Measurements from ENCODE around the gene DENND4A. TPM values are rescaled to one million over a fixed set of nuclear protein-coding genes. Genes with fewer than 3 reads are reported as not detected.

DENND4A gene
- total and polyA plus RNA-seq, 11 donors: 2.7 to 26.6 (median 15.1) TPM

- ATAC-seq: no peak
- no peaks in the 10 kb centered on the region for H3K9me3 ChIP-seq
- TF ChIP-seq CTCF (IDR thresholded peaks at IDR 0.05): no peak
- TF ChIP-seq POLR2A (IDR thresholded peaks at IDR 0.05): no peak
- no peak for DNase-seq
- WGBS, 4 donors: 92 to 96% (median 94%) methylated on average over 5 of the region's 5 CpGs
- H3K27me3 ChIP-seq: no peaks in the 10 kb centered on the region
- intact Hi-C loops (cut with DNase I): no loop called here
- no peak overlapping the region for H3K4me3 ChIP-seq
- peaks cover 0 to 99% (median 76%) of the 10 kb centered on the region in 9 donors for H3K36me3 ChIP-seq
- no peaks in the 10 kb centered on the region for H3K4me1 ChIP-seq
- no peak overlapping the region for H3K27ac ChIP-seq
Measured at GRCh38 chr15:65722191-65722590, 69.9 kb downstream of the DENND4A start.

GRCh38 chr15:65712415-65712814, 79.7 kb downstream of the DENND4A start:
- TF ChIP-seq CTCF (IDR thresholded peaks at IDR 0.05): no peak
- no peak for TF ChIP-seq POLR2A (IDR thresholded peaks at IDR 0.05)
- H3K27me3 ChIP-seq: no peaks in the 10 kb centered on the region
- no peaks in the 10 kb centered on the region for H3K9me3 ChIP-seq
- H3K27ac ChIP-seq: no peak overlapping the region
- intact Hi-C loops (cut with DNase I): no loop called here
- no peak overlapping the region for H3K4me3 ChIP-seq
- no peaks in the 10 kb centered on the region for H3K4me1 ChIP-seq
- peaks cover 0 to 67% (median 40%) of the 10 kb centered on the region in 9 donors for H3K36me3 ChIP-seq
- no peak for DNase-seq
- WGBS, 4 donors: 89 to 93% (median 93%) methylated on average over 2 of the region's 2 CpGs
- no peak for ATAC-seq

GRCh38 chr15:65695081-65695480, 97.0 kb downstream of the DENND4A start:
- peaks cover 0 to 88% (median 59%) of the 10 kb centered on the region in 9 donors for H3K36me3 ChIP-seq
- intact Hi-C loops (cut with DNase I): no loop called here
- DNase-seq (no peak), ATAC-seq (no peak)
- TF ChIP-seq CTCF (IDR thresholded peaks at IDR 0.05): no peak
- no peak for TF ChIP-seq POLR2A (IDR thresholded peaks at IDR 0.05)
- no peak overlapping the region for H3K27ac ChIP-seq
- H3K4me3 ChIP-seq: no peak overlapping the region
- H3K9me3 ChIP-seq: no peaks in the 10 kb centered on the region
- WGBS, 4 donors: 71 to 86% (median 80%) methylated on average over 2 of the region's 2 CpGs
- no peaks in the 10 kb centered on the region for H3K4me1 ChIP-seq
- H3K27me3 ChIP-seq: no peaks in the 10 kb centered on the region

GRCh38 chr15:65690778-65691177, 101.3 kb downstream of the DENND4A start:
- 85 to 87% (median 86%) methylated on average over 4 of the region's 4 CpGs for WGBS, 4 donors
- Histone ChIP-seq H3K4me3 (no peak overlapping the region), H3K27me3 (no peaks in the 10 kb centered on the region), H3K4me1 (no peaks in the 10 kb centered on the region), H3K9me3 (peaks cover 0 to 8% (median 0%) of the 10 kb centered on the region in 12 donors), H3K27ac (no peak overlapping the region), H3K36me3 (peaks cover 0 to 78% (median 53%) of the 10 kb centered on the region in 9 donors)
- no peak for TF ChIP-seq POLR2A (IDR thresholded peaks at IDR 0.05)
- no peak for TF ChIP-seq CTCF (IDR thresholded peaks at IDR 0.05)
- ATAC-seq: no peak
- intact Hi-C loops (cut with DNase I): no loop called here
- no peak for DNase-seq
